ENCODE data around the gene TAX1BP1.
A peak's percentile ranks its signal among the peaks of the same experiment; 100 is the strongest.

The TAX1BP1 gene

GRCh38 chr7:27777662-27778061 is 37.7 kb downstream of the TAX1BP1 start:
- TF ChIP-seq, protein P1, sequence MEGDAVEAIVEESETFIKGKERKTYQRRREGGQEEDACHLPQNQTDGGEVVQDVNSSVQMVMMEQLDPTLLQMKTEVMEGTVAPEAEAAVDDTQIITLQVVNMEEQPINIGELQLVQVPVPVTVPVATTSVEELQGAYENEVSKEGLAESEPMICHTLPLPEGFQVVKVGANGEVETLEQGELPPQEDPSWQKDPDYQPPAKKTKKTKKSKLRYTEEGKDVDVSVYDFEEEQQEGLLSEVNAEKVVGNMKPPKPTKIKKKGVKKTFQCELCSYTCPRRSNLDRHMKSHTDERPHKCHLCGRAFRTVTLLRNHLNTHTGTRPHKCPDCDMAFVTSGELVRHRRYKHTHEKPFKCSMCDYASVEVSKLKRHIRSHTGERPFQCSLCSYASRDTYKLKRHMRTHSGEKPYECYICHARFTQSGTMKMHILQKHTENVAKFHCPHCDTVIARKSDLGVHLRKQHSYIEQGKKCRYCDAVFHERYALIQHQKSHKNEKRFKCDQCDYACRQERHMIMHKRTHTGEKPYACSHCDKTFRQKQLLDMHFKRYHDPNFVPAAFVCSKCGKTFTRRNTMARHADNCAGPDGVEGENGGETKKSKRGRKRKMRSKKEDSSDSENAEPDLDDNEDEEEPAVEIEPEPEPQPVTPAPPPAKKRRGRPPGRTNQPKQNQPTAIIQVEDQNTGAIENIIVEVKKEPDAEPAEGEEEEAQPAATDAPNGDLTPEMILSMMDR (IDR thresholded peaks at IDR 0.05; ENCODE audit: extremely low read depth, missing control alignments), result no peak
- no peak for DNase-seq (ENCODE audit: low spot score)

DNA sequence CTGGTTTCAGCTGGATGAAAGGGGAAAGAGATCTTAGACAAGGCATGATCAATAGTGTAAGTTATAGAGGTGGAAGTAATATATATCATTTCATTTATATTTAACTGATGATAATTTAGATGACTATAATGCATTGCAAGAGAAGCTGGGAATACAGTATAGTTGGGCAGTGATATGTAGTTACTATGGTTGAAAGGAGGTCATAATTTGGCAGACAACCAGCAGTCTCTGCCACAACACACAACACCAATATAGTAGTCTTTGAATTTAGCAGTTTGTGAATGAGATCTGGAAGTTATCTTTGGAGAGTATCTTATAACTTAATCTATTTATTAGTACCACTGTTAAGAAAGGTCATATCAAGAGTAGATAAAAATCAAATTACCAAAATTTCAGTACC is 39.9 kb downstream of the TAX1BP1 start:
- TF ChIP-seq, protein P1 (IDR thresholded peaks at IDR 0.05; ENCODE audit: extremely low read depth, missing control alignments), result no peak
- no peak for DNase-seq (ENCODE audit: low spot score)

DNA sequence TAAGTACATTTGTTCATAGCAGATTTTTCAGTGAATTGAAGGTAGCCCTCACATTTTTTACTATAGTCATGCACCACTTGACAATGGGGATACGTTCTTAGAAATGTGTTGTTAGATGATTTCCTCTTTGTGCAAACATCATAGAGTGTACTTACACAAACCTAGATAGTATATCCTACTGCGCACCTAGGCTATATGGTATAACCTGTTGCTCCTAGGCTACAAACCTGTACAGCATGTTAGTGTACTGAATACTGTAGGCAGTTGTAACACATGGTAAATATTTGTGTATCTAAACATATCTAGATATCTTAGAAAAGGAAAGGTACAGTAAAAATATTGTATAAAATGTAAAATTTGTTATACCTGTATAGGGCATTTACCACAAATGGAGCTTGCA is 41.2 kb downstream of the TAX1BP1 start:
- DNase-seq (ENCODE audit: low spot score), result no peak
- TF ChIP-seq, protein P1 (IDR thresholded peaks at IDR 0.05; ENCODE audit: extremely low read depth, missing control alignments), result no peak

DNA sequence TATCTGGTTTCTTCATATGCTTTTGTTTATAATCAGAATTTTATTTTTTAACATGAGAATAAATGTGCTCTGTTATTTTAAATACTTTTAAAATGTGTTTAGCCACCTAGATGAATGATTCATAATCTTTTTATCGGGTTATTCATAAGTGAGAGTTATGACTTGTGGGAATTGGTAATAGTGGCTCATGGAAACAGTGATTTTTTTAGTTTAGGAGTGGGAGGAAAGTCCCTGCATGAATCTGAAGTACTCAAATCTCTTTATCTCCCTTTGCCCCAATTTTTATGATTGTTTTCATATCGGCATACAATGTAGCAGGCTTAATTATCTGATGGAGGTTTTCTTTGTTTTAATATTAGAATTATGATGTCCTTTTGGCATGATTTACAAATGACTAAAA is 42.9 kb downstream of the TAX1BP1 start:
- TF ChIP-seq, protein P1 (IDR thresholded peaks at IDR 0.05; ENCODE audit: extremely low read depth, missing control alignments), result no peak
- DNase-seq (ENCODE audit: low spot score), result no peak

DNA sequence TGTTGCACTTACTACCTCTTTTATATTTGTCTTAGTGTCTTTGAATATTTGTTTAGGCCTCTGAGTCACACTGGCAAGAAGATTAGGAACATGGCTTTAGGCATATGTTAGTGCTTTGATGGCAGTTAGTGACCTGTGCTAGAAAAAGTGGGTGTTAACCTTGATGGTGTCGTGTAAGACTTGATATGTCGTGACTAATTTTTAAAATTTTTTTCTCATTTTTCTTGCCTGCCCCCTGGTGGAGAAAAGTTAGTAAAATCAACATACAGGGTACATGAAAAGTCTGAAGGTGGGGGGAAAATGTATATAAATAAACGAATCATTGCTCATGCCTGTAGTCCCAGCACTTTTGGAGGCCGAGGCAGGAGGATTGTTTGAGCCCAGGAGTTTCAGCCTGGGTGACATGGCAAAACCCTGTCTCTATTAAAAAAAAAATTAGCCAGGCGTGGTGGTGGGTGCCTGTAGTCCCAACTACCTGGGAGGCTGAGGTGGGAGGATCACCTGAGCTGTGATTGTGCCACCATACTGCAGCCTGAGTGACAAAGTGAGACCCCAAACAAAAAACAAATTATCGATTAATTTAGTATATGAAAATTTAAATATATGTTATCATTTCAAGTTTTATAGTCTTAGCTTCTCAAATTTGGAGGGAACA is 44.6 kb downstream of the TAX1BP1 start:
- peak; percentile 4 for DNase-seq (ENCODE audit: low spot score)
- TF ChIP-seq, protein P1 (IDR thresholded peaks at IDR 0.05; ENCODE audit: extremely low read depth, missing control alignments), result peak; percentile 11

- DNase-seq (ENCODE audit: low spot score), result no peak
- TF ChIP-seq, protein P1 (IDR thresholded peaks at IDR 0.05; ENCODE audit: extremely low read depth, missing control alignments), result no peak
Measured at GRCh38 chr7:27788437-27788836, 48.5 kb downstream of the TAX1BP1 start.

DNA sequence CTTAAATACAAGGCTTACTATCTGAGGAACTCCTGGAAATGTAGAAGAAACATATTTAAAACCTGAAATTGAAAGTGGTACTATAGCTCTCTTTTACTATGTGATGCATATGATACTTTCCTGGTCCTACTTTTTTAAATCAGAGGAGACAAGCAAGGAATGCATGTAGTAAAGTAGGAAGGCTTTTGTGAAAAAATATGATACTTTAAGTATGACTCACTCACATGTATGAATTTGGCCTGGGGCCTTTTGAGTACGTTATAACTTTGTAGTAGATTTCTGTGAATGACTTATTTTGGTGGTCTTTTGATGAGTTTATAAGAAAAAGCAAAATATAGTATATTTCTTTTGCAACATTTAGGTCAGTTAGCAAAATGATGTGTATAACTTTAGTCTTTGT is 53.8 kb downstream of the TAX1BP1 start:
- no peak for DNase-seq (ENCODE audit: low spot score)
- TF ChIP-seq, protein P1 (IDR thresholded peaks at IDR 0.05; ENCODE audit: extremely low read depth, missing control alignments), result no peak
